ENCODE measurements around the gene NPPB.

NPPB gene

GRCh38 chr1:11880911-11881748 is 22.4 kb upstream of the NPPB start:
- DNase-seq: no peak

GRCh38 chr1:11880181-11880575 is 21.4 kb upstream of the NPPB start:
- no peak for DNase-seq

GRCh38 chr1:11879311-11880180 is 20.8 kb upstream of the NPPB start:
- no peak for DNase-seq

GRCh38 chr1:11878891-11879190 is 20.1 kb upstream of the NPPB start:
- no peak for DNase-seq

GRCh38 chr1:11878081-11878890 is 19.5 kb upstream of the NPPB start:
- no peak for DNase-seq

- DNase-seq: no peak
Observed at GRCh38 chr1:11877074-11877473, 18.3 kb upstream of the NPPB start.

- no peak for DNase-seq
Observed at GRCh38 chr1:11875094-11875493, 16.3 kb upstream of the NPPB start.

- no peak for DNase-seq
Observed at GRCh38 chr1:11874624-11875023, 15.9 kb upstream of the NPPB start.

GRCh38 chr1:11874258-11874562 is 15.5 kb upstream of the NPPB start:
- DNase-seq: no peak

GRCh38 chr1:11873395-11874257 is 14.9 kb upstream of the NPPB start:
- DNase-seq: no peak

GRCh38 chr1:11872545-11872944 is 13.8 kb upstream of the NPPB start:
- DNase-seq: no peak

GRCh38 chr1:11869650-11870207 is 11.0 kb upstream of the NPPB start:
- DNase-seq: no peak

- no peak for DNase-seq
Observed at GRCh38 chr1:11869104-11869503, 10.4 kb upstream of the NPPB start.

GRCh38 chr1:11868331-11868980 is 9.7 kb upstream of the NPPB start:
- no peak for DNase-seq

- peak in 1 of 2 experiments; percentile 2 for DNase-seq
Observed at GRCh38 chr1:11862890-11863289, 4.1 kb upstream of the NPPB start.

- DNase-seq: no peak
Observed at GRCh38 chr1:11860587-11860986, 1.8 kb upstream of the NPPB start.

- DNase-seq: no peak
Observed at GRCh38 chr1:11860083-11860482, 1.3 kb upstream of the NPPB start.

GRCh38 chr1:11858968-11859871 is 475 bp upstream of the NPPB start:
- peak; percentile 57 to 67 for DNase-seq

GRCh38 chr1:11858158-11858557 is 587 bp downstream of the NPPB start:
- DNase-seq: no peak

- peak in 1 of 2 experiments; percentile 16 for DNase-seq
Observed at GRCh38 chr1:11857164-11857851, 1.4 kb downstream of the NPPB start.

All from Kasumi-1 (cell line).